Fibroblast of skin of left biceps (primary cell): ENCODE results near the gene ERP27.

Experiments
- DNase-seq, 2 experiments: peaks; one replicate each; pipeline ENCODE4 v3.0.0-alpha.2; 2013; ENCODE audit warnings: low read depth in 2 of 2

The ERP27 gene

DNA sequence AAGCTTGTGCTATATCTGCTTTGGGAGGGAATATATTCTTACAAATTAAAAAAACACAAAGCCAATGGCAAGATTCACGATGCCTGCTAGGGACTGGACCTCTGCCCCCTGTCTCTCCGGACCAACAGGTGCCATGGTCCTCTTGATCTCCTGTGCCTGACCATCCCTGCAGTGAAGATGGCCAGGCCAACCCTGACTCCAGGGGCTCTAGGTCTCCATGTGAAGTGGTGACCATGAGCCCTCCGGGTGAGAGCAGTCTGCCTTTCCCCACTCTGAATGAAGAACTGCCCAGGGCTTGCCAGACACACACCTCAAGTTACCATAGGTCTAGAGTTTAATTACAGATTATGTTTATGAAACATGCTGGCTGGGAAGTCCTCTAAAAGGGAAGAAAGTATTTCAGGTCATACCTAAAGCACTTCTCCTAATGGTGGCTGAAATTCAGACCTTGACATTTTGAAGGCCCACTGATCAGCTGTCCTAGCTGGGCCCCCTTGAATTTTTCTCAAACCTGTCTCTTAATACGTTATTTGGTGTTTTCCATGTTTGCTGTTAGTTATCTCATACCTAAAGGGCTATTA, 21.7 kb upstream of the ERP27 start:
- no peak for DNase-seq

DNA sequence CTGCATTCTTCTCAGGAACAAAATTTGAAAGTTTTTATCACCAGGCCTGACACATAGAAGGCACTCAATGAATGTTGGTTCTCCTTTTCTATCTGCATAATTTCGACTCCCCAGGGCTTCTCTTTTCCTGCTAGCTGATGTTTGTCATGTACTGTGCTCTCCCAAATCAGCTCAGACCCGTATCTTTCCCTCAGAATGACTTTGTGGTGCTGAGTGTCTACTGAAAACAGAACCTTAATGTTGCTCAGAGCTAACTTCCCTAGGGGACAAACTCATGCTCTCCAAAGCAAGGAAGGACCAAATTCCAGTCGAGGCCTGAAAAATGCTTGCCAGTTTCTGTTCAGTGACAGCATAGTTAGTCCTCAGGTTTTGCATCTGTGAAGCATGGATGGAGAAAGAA, 21.1 kb upstream of the ERP27 start:
- no peak for DNase-seq

DNA sequence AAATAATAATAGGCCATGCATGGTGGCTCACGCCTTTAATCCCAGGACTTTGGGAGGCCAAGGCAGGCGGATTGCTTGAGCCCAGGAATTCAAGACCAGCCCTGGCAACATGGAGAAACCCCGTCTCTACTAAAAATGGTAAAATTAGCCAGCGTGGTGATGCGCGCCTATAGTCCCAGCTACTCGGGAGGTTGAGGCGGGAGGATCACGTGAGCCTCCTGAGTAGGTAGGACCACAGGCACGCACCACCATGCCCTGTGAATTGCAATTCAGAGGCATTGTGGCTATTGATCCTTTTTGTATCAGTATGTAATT, 20.7 kb upstream of the ERP27 start:
- no peak for DNase-seq

GRCh38 chr12:14958361-14959125, 20.2 kb upstream of the ERP27 start:
- DNase-seq = no peak

DNA sequence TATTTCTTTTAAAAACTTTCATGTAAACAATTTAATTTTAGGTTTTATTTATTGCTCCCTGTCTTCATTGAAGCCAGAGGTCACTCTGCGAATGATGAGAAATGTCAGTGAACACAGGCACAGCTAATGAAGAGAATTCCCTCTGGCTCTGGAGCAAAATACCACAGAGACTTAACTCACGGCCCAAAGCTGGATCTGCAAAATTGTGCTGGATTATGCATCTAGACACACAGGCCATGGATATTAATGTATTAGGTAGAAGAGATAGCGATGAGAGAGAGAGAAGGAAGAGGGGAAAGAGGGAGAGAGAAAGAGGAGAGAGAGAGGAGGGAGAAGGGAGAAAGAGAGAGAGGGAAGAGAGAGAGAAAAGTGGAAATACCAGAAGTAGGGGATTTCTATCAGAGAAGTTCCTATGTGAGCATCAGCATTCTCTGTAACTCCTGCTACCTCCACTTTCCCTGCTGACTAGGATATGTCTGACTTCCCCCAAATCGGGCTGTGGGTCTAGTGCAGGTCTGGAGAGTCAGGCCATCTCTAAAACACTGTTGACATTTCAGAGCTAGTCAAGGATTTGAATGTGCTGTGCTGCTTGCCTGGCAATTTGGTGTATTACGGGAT, 19.3 kb upstream of the ERP27 start:
- DNase-seq = no peak

DNA sequence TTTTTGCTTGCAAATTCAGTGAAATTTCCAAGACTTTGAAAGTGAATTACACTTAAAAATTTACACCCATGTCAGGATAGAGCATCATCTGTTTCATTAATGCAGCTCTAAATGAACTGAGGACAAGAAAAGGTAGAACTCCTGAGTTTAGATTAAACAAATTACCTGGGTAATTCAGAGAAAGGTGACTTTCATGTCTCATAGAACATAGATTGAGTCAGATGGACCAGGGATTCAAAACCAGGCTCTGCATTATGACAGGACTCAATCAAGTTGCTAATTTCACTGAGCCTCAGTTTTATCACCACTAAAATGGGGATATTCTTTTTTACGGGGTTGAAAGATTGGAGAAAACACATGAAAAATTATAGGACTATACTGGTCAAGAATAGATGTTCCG, 18.6 kb upstream of the ERP27 start:
- DNase-seq = no peak

GRCh38 chr12:14956024-14956891, 17.9 kb upstream of the ERP27 start:
- no peak for DNase-seq

- DNase-seq = no peak
Observed at GRCh38 chr12:14954269-14954668, 15.9 kb upstream of the ERP27 start.

- DNase-seq = no peak
Observed at GRCh38 chr12:14953752-14954151, 15.4 kb upstream of the ERP27 start.

DNA sequence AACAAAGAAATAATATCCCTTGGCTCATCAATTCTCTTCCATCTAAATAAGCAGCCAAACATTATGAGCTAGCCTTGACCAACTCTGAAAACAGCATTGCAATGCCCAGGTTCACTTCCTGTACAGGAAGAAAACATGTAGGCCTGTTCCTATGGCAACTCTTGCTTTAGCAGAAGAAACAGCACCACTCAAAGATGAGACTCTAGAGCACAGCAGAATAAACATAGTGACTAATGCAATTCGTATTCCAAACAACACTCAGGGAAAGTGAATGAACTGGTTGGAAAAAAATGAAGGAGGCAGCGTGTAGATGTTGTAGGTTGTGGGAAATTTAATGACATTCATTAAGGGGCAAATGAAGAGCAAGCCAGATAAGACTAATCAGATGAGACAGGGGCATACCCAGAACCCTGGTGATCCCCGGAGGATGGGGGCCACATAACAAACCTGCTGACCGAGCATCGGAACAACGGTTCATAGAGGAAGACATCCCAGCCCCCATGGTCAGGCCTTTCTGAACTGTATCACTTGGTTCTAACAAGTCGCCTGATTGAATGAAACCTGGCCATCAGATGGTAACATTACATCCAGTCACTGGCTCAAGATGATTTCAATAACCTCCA, 14.1 kb upstream of the ERP27 start:
- peak; percentile 60 to 64 for DNase-seq

DNA sequence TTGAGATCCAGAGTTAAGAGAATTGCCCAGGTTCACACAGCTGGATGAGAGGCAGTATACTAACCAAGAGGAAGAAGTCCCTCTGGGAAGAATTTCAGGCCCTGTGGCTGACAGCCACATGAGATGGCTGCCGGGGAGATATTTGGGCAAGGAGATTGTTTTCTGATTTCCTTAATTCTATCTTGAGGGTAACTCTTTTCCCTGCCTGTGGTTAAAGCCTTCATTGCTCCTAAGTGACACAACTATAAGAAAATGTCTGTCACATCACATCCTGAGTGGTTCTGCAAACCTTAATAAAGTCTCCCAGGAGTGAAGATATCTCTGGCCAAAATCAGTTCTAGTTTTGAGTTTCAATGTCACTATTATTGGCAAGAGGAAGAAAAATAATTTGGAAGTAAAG, 13.5 kb upstream of the ERP27 start:
- DNase-seq = no peak

GRCh38 chr12:14950982-14951746, 12.8 kb upstream of the ERP27 start:
- no peak for DNase-seq

DNA sequence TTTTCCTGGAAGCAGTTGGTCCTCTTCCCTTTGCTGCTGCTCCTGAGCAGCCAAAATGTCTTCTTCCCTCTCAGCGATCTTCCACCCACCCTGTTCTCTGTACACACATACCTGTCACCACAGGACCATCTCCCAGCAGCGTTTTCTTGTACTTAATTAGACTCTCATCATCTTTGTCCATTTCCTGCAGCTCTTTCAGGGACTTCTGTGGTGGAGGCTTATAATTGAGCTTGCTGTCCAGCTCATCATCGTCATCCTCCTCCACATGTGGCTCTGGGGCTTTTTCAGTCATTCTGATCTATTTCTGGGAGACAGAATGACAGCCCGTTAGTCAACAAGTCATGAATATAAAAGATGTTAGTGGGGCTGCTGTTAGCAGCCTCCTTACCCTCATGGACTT, 12.1 kb upstream of the ERP27 start:
- no peak for DNase-seq

- no peak for DNase-seq
Observed at GRCh38 chr12:14949631-14950030, 11.3 kb upstream of the ERP27 start.

GRCh38 chr12:14948672-14949071, 10.3 kb upstream of the ERP27 start:
- DNase-seq = peak; percentile 80 to 83

GRCh38 chr12:14946861-14947260, 8.5 kb upstream of the ERP27 start:
- no peak for DNase-seq

DNA sequence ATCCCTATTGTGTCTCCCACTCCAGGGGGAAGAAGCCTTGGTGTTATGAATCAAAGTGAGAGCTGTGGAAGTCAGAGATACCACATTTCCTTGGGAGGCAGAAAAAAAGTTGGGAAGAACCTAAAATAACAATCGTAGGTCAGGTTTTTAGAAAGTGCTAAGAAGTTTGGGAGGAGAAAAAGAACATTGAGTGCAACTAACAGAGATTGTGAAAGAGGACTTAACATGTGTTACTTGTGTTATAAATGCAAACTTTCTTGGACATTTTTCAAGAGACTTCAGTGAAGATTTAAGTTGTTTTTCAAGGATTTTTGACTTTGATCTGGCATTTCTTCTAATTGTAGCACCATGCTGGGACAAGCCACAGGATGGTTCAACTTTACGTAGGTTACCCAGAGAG, 7.8 kb upstream of the ERP27 start:
- no peak for DNase-seq

DNA sequence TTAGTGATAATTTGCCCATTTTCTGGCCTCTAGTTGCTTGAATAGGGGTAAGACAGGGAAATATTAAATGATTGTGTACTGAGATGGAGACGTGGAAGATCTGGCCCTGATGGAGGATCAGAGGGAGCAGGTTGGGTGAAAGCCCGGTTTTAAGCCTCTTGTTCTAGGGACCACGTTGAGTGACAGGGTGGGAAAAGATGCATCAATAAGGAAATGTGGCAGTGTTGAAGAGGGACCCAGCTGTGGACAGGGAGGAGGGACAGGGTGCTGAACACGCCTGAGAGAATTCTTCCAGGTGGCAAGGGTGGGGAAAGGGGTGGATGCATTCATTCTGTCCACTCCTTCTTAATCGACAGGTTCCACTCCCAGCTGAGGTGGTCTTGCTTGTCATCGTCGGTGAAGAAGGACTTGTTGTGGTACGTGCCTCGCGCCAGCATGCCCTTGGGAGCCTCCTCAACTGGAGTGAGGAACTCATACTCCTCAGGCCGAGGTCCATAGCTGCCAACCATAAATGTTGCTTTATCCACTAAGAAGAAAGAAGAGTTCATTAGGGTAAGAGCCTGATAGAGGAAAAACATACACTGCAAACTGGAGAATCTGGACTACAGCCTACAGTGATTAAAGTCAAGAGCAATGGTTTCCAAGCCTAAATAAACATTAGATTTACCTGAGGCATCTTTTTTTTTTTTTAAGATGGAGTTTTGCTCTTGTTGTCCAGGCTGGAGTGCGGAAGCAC, 4.0 kb upstream of the ERP27 start:
- DNase-seq = no peak

GRCh38 chr12:14941369-14941768, 3.0 kb upstream of the ERP27 start:
- no peak for DNase-seq

DNA sequence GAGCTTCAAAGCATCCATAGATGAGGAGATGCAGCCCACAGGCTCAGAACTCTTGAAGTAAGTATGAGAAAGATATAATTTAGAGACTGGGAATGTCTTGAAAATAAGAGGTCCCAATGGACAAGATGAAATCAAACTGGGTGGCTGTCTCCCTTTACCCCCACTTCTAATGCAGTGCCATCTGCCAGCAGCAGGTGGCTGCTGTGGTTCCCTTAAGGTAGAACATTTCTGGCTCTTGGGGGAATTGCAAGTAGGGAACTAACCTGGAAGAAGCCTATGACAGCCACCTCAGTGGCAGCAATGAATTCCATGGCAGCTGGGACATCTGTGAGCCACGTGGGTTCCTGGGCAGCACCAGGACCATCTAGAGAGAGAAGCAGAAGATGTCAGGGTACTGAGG, 648 bp downstream of the ERP27 start:
- no peak for DNase-seq

DNA sequence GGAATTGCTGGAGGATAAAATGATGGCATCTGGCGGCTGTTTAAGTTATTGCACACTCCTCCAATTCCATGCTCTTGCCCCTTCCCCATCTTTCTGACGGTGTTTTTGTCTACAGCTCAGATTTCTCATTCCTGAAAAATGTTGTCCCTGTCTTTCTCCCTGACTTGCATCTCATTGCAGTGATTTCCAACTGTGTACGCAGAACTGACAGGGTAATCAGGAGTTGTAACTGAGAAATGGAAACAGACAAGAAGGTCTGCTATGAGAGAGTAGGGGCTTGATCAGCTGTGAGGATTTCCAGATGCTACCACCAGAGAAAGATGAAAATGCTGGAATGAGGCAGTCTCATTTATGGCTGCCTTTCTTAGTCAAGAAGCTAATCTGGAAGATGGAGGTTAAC, 1.3 kb downstream of the ERP27 start:
- DNase-seq = no peak
